Measurements from ENCODE around the gene CC2D2A.
A peak's percentile ranks its signal among the peaks of the same experiment; 100 is the strongest.

CC2D2A gene

DNA sequence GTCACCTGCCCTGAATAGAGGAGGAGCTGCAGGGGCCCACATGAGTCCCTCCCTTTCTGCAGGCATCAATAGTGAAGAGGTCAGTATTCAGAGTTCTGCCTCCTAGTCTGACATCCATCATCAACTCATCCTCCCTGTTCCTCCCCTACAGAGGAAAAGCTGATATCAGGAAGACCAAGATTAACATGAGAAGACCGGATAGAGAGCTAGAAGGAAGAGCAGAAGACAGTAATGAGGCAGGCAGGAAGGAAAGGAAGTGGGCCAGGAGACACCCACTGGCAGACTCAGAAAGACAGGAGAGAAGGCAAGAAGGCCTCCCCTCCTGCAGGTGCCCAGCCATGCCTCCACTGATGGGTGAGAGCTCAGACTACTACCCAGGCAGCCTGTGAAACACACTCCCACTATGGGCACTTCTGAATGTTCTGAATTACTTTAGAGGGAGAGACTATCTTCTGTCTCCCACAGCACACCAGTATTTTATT, 74.6 kb downstream of the CC2D2A start:
- no peaks in the 10 kb centered on the region for H3K9me3 Mint-ChIP-seq
- H3K36me3 Mint-ChIP-seq: peaks cover 2% of the 10 kb centered on the region
- H3K4me3 Mint-ChIP-seq: no peak overlapping the region
- H3K27me3 Mint-ChIP-seq: no peaks in the 10 kb centered on the region
- no peak for DNase-seq
- CTCF ChIA-PET: no interaction called here
- H3K27ac Mint-ChIP-seq: no peak overlapping the region
- H3K4me1 Mint-ChIP-seq: peaks cover 23% of the 10 kb centered on the region

DNA sequence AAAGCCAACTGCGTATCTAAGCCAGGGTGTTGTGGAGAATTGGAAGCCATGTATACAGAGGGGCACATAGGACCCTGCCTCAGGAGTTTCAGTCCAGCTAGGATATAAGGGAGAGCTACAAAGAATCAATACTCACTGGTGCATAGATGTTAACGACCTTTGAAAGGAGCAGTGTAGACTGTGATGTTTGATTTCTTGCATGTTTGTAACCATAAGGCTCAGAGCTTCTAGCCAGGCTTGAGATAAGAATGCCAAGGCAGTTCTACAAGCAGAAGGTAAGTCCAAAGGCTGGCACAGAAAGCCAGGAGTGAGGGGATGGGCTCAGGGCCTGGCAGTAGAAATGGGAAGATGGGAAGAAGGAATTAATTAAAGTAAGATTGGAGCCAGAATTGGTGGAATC, 75.7 kb downstream of the CC2D2A start:
- H3K36me3 Mint-ChIP-seq: peaks cover 2% of the 10 kb centered on the region
- no peak overlapping the region for H3K27ac Mint-ChIP-seq

DNA sequence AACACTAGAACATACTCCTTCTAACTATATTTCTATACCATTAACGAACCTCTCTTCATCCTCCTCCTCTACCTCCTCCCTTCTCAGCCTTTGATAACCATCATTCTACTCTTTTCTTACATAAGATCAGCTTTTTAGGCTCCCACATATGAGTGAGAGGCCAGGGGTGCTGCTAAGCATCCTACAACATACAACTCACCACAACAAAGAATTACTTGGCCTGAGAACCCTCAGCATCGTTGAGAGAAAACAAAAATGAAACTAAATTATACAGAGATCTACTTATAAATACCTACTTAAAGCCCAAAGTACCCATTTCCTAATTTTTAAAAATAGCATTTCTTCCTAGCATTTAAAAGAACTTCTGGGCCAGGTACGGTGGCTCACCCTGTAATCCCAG, 77.7 kb downstream of the CC2D2A start:
- Mint-ChIP-seq H3K4me3 (no peak overlapping the region), H3K36me3 (peaks cover 2% of the 10 kb centered on the region), H3K27ac (peak overlapping the region; percentile 8), H3K27me3 (no peaks in the 10 kb centered on the region), H3K9me3 (no peaks in the 10 kb centered on the region), H3K4me1 (peaks cover 23% of the 10 kb centered on the region)
- CTCF ChIA-PET: no interaction called here
- peak; percentile 56 for DNase-seq

More for the DNA sequence above, 75.7 kb downstream of the CC2D2A start:
- no peak overlapping the region for H3K4me3 Mint-ChIP-seq
- no peaks in the 10 kb centered on the region for H3K9me3 Mint-ChIP-seq
- CTCF ChIA-PET: no interaction called here
- H3K27me3 Mint-ChIP-seq: no peaks in the 10 kb centered on the region
- no peak for DNase-seq
- H3K4me1 Mint-ChIP-seq: peaks cover 23% of the 10 kb centered on the region

DNA sequence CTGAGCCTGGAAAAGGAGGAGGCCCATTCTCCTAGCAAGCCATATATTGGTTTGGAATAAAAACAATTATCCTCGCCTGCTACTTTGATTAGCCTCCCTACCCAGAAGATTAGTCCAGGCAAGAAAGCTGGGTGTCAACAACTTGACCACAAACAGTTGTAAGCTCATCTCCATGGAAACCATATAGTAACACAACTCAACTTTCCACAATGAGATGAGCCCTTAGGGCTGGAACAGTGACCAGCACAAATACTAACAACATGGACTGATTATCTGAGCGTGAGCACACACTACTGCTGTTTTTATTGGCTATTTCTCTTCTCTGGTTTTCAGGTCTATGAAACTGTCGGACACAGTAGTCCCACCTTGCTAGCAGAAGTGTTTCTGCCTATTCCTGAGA, 80.8 kb downstream of the CC2D2A start:
- H3K4me3 Mint-ChIP-seq: no peak overlapping the region

DNA sequence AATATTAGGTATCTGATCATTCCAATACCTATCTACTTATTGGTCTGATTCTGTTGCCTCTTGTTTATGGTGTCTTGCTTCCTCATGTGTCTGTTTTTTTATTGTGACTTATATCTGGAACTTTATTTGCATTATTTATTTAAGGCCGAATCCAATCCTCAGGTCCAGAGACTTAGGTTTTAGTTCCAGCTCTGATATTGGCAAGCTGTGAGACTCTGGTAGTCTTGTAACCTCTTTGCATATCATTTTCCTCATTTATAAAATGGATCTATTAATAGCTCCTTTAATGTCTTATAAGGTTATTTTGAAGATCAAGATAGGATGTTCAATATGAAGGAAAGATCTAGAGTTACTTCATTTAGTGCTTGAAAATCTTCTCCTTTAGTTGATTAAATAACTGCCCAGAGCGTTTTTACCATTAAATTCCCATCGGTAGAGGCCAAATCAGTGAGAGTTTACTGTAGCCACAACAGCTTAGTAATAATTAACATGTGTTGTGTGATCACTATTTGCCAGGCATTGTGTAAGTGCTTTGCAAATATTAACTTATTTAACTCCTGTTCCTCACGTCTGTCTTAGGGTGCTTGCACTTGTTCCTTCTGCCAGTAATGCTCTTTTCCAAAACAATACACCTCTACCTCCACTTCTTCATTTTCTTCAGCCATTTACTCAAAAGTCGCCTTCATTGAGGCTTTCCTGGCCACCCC, 82.2 kb downstream of the CC2D2A start:
- Mint-ChIP-seq H3K27ac (no peak overlapping the region), H3K36me3 (no peaks in the 10 kb centered on the region), H3K4me1 (peaks cover 14% of the 10 kb centered on the region), H3K9me3 (no peaks in the 10 kb centered on the region), H3K4me3 (no peak overlapping the region), H3K27me3 (no peaks in the 10 kb centered on the region)
- no peak for DNase-seq
- CTCF ChIA-PET: no interaction called here

More for the DNA sequence above, 80.8 kb downstream of the CC2D2A start:
- H3K36me3 Mint-ChIP-seq: peaks cover under 1% of the 10 kb centered on the region
- H3K27me3 Mint-ChIP-seq: no peaks in the 10 kb centered on the region
- no peak overlapping the region for H3K27ac Mint-ChIP-seq
- H3K9me3 Mint-ChIP-seq: no peaks in the 10 kb centered on the region
- CTCF ChIA-PET: no interaction called here
- DNase-seq: no peak
- peaks cover 20% of the 10 kb centered on the region for H3K4me1 Mint-ChIP-seq

DNA sequence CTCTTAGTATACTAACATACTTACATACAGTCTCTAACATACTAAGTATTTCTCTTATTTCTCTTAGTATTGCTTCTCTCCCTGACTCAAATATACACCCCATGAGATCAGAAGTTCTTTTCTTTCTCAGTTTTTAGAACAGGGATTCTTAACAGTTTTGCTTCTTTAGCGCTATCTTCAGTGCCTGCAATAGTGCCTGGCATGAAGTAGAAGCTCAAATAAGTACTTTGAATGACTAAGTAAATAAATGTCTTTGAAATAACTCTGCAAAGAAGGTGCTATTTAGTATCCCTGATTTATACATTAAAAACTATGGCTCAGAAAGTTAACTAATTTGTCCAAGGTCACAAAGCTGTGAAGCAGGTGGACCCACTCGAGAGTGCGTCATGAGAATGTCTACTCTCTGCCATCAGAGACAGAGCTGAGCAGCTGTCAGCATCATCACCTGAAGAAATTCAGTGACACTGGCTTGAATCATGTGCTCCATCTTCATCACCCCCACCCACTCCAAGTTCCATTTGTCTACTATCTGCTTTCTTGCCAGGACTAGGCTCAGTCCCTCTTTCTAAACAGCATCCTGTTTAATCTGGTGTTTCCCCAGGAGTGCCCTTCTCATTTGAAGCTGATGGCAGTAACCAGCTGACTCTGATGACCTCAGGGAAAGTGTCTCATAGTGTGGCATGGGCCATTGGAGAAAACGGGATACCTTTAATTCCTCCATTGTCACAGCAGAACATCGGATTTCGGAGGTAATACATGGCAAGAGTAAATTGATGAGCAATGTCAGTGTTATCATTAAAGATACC, 83.1 kb downstream of the CC2D2A start:
- H3K27ac Mint-ChIP-seq: no peak overlapping the region
- no peaks in the 10 kb centered on the region for H3K9me3 Mint-ChIP-seq
- no peak overlapping the region for H3K4me3 Mint-ChIP-seq
- DNase-seq: no peak
- no peaks in the 10 kb centered on the region for H3K36me3 Mint-ChIP-seq
- CTCF ChIA-PET: interaction anchor here (1.3 kb wide), 1 partner anchor 25 kb away, joined by 3 read pairs; no protein-coding TSS in a partner anchor
- H3K27me3 Mint-ChIP-seq: no peaks in the 10 kb centered on the region
- peaks cover 8% of the 10 kb centered on the region for H3K4me1 Mint-ChIP-seq

DNA sequence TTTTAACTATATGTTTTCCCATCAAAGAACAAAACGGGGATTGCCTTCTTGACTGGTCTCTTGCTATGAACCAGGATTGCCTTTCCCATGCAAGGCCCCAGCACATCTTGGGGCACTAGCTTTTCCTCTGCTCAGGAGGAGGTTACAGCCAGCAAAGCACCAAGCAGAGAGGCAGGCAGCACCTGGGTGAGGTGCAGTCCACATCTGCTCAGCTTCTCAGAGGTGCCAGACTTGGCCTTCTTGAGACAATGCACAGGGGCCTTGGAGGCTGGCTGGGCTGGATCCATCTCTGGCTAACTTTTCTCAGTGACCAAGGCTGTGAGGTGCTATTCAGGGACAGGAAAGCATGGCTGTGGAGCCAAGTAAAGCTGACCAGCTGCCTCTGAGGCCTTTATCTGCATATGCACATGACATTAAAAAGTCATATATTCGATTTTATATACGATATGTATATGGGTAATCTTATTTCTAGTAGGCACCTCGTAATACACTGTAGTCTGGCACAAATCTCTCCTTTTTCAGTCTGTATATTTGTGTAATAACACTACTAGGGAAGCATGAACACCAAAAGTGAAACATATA, 86.9 kb downstream of the CC2D2A start:
- no peak for DNase-seq
- H3K4me3 Mint-ChIP-seq: no peak overlapping the region
- peaks cover 4% of the 10 kb centered on the region for H3K4me1 Mint-ChIP-seq
- H3K36me3 Mint-ChIP-seq: no peaks in the 10 kb centered on the region
- no peaks in the 10 kb centered on the region for H3K9me3 Mint-ChIP-seq
- H3K27me3 Mint-ChIP-seq: no peaks in the 10 kb centered on the region
- H3K27ac Mint-ChIP-seq: no peak overlapping the region
- CTCF ChIA-PET: no interaction called here

DNA sequence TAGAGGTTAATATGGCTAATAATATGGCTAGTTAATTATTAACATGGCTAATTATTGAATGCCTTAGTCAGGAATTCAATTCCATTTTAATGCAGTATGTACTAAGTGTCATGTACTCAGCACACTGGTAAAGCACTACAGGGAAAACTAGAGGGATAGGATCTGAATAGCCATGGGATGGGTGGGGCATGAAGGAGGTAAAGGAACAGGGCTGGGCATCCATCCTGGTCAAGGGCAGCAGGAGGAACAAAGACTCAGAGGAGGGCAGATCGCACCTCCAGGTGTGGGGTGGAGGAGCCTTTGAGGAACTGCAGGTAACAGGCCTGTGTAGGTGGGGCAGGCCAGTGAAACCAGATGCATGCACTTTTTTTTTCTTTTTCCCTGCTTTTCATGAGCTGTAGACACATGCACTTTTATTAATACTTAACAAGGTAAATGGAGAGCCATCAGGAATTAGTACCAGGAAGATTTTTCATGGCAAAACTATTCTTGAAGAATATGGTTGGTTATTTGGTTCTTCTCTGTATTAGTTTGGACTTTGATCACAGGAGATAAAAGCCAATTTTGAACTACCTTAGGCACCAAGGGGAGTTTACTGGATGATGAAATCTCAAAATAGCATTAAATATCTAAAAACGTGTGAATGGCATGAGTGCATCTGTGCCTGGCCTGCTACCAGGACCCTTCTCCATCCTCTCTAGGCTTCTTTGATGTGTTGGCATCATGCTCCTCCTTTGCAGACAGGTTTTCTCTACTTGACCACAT, 88.3 kb downstream of the CC2D2A start:
- Mint-ChIP-seq H3K27me3 (no peaks in the 10 kb centered on the region), H3K4me3 (no peak overlapping the region)

DNA sequence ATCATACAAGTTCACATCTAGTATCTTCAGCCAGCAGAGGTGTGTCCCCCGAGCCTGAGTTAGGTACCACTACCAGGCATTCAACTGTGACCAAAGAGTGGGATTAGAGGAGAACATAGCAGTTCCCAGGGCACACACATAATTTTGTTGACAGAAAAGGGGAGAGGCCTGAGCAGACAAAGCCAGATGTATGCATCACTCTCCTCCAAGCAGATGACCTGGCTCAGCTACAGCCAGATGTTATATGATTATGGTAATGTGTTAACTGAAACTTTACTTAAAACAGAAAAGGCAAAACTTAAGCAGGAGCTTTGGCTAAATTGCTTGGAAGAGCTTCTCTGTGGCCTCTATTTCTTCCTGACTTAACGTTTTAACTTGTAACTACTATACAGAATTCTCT, 88.9 kb downstream of the CC2D2A start:
- no peaks in the 10 kb centered on the region for H3K9me3 Mint-ChIP-seq
- no peaks in the 10 kb centered on the region for H3K27me3 Mint-ChIP-seq
- H3K36me3 Mint-ChIP-seq: no peaks in the 10 kb centered on the region
- CTCF ChIA-PET: no interaction called here
- H3K27ac Mint-ChIP-seq: no peak overlapping the region
- H3K4me3 Mint-ChIP-seq: no peak overlapping the region
- peaks cover 2% of the 10 kb centered on the region for H3K4me1 Mint-ChIP-seq
- no peak for DNase-seq

More for the DNA sequence above, 88.3 kb downstream of the CC2D2A start:
- no peak for DNase-seq
- H3K4me1 Mint-ChIP-seq: peaks cover 4% of the 10 kb centered on the region
- H3K27ac Mint-ChIP-seq: no peak overlapping the region
- CTCF ChIA-PET: no interaction called here
- H3K9me3 Mint-ChIP-seq: no peaks in the 10 kb centered on the region
- no peaks in the 10 kb centered on the region for H3K36me3 Mint-ChIP-seq

DNA sequence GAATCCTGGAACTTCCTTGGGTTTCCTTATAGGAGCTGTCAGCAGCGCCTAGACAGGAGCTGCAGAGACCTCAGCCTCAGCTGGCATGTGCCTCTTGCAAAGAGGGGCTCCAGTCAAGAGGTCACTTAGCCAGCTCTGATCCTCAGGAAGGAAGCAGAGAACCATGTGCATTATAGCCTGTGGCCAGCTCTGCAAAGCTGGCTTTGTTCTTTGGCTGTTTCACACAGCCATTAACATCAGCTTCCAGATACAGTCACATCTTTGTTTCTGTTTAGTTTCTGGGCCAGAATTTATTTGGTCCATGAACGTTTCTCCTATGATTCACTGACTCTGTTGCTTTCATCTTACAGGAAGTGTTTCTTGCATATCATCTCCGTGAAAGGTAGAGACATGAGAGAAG, 92.4 kb downstream of the CC2D2A start:
- CTCF ChIA-PET: no interaction called here
- DNase-seq: no peak
- Mint-ChIP-seq H3K27me3 (no peaks in the 10 kb centered on the region), H3K36me3 (no peaks in the 10 kb centered on the region), H3K27ac (no peak overlapping the region), H3K9me3 (no peaks in the 10 kb centered on the region), H3K4me1 (no peaks in the 10 kb centered on the region), H3K4me3 (no peak overlapping the region)

DNA sequence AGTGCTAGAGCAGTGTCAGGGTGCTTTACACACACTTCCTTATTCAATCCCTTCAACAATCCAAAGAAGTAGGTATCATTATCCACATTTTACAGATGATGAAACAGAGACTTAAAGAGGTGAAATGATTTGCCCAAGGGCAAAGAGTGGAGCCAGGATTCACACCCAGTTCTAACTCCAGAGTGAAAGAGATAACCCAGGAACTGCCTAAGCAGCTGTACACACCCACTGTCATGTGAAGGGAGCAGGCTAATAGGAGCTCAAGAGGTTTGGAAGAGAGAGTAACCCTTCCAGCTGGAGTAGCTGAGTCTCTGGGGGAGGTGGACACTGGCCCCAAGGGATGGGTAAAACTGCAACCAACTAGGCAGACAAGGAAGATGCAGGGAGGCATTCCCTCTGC, 92.9 kb downstream of the CC2D2A start:
- no peak overlapping the region for H3K4me3 Mint-ChIP-seq
- no peaks in the 10 kb centered on the region for H3K9me3 Mint-ChIP-seq
- no peaks in the 10 kb centered on the region for H3K36me3 Mint-ChIP-seq
- H3K27me3 Mint-ChIP-seq: no peaks in the 10 kb centered on the region
- no peak overlapping the region for H3K27ac Mint-ChIP-seq
- DNase-seq: no peak
- no peaks in the 10 kb centered on the region for H3K4me1 Mint-ChIP-seq
- CTCF ChIA-PET: no interaction called here

DNA sequence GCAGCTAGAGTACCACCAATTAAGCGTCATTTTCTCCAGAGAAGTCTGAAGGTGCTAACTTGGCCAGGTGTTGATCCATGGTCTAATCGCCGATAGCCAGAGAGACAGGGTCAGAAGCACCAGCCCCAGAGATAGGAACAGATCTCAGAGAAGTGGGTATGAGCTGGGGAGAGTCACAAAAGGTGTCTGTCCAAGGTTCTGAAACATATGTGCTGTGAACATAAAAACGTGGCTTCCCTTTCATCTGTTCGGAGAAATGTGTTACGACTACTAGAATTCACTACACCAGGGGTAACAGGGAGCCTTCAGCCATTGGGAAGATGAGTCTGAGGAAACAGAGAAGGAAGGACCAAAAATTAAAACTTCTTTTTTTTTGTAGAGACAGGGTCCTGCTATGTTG, 94.2 kb downstream of the CC2D2A start:
- Mint-ChIP-seq H3K36me3 (no peaks in the 10 kb centered on the region), H3K4me1 (no peaks in the 10 kb centered on the region), H3K4me3 (no peak overlapping the region), H3K27ac (no peak overlapping the region), H3K9me3 (no peaks in the 10 kb centered on the region), H3K27me3 (no peaks in the 10 kb centered on the region)
- DNase-seq: no peak
- CTCF ChIA-PET: no interaction called here

DNA sequence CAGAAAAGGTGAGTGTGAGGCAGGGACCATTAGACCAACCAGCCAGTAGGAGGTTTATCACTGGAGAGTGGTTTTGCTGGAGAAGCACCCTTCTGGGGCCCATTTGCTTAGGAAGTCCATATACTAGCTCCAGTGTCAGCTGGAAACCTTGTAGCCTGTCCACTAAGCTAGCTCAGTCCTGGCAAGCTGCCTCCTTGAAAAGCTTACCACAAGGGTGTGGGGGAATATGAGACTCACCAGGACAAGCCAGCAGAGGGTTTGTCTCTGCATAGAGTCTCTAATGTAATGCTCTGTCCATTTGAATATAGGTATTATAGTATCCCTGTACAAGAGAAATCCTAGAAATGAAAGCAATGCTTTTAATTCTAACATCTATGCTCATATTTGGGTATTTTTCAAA, 99.1 kb downstream of the CC2D2A start:
- Mint-ChIP-seq H3K27me3 (no peaks in the 10 kb centered on the region), H3K27ac (no peak overlapping the region), H3K9me3 (no peaks in the 10 kb centered on the region), H3K36me3 (peaks cover 2% of the 10 kb centered on the region), H3K4me3 (no peak overlapping the region), H3K4me1 (no peaks in the 10 kb centered on the region)
- no peak for DNase-seq
- CTCF ChIA-PET: interaction anchor here (0.6 kb wide), 1 partner anchor 53 kb away, joined by 6 read pairs; no protein-coding TSS in a partner anchor

DNA sequence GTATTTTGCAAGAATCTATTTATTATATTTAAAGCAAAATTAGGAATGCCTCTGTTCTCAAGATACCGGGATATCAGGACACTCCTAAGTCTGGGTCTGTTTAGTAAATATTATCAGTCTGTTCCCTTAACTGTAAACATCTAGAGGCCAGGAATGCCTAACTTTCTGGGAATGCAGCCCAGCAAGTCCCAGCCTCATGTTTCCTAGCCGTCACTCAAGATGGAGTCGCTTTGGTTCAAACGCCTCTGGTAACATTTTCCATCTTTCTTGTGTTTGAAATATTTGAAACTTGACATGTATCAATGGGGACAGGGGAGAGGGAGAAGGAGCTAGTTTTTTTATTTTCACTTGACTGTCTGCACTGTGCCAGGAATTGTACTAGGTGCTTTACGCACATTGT, 100.1 kb downstream of the CC2D2A start:
- CTCF ChIA-PET: no interaction called here
- Mint-ChIP-seq H3K27ac (no peak overlapping the region), H3K4me3 (no peak overlapping the region), H3K27me3 (no peaks in the 10 kb centered on the region), H3K9me3 (no peaks in the 10 kb centered on the region), H3K36me3 (peaks cover 2% of the 10 kb centered on the region), H3K4me1 (no peaks in the 10 kb centered on the region)
- DNase-seq: no peak

Measured in activated naive CD4-positive, alpha-beta T cell treated with anti-CD3 and anti-CD28 coated beads, Interleukin-2, amount 10 ng/mL, durations not matched to agents 7 days and 5 days (primary cell).